AG09319 (cell line): ENCODE results near the gene STIM2.
A peak's percentile ranks its signal among the peaks of the same experiment; 100 is the strongest.
"Not testable (repeated sequence)": the region's sequence is repeated elsewhere in the genome, so short reads cannot be mapped to it uniquely, and the experiment has no call there.

Experiments
- DNase-seq: peaks from one replicate; pipeline ENCODE4 v3.0.0-alpha.2; 2010; ENCODE audit warnings: low read depth; ENCODE audit errors: extremely low read depth
- CTCF ChIP-seq: IDR thresholded peaks from 2 replicates; pipeline ENCODE4 v1.5.1; 2011; ENCODE audit warnings: low read depth, mild to moderate bottlenecking, inconsistent platforms, low read length, moderate library complexity

STIM2 gene

GRCh38 chr4:26891054-26891453 lies 30.4 kb downstream of the STIM2 start:
- no peak for TF ChIP-seq CTCF
- DNase-seq = no peak

GRCh38 chr4:26891867-26892266 lies 31.2 kb downstream of the STIM2 start:
- no peak for DNase-seq
- TF ChIP-seq CTCF = no peak

- no peak for DNase-seq
- no peak for TF ChIP-seq CTCF
Measured at GRCh38 chr4:26892480-26893150, 32.0 kb downstream of the STIM2 start.

- DNase-seq = peak; percentile 8
- no peak for TF ChIP-seq CTCF
Measured at GRCh38 chr4:26893491-26893890, 32.9 kb downstream of the STIM2 start.

DNA sequence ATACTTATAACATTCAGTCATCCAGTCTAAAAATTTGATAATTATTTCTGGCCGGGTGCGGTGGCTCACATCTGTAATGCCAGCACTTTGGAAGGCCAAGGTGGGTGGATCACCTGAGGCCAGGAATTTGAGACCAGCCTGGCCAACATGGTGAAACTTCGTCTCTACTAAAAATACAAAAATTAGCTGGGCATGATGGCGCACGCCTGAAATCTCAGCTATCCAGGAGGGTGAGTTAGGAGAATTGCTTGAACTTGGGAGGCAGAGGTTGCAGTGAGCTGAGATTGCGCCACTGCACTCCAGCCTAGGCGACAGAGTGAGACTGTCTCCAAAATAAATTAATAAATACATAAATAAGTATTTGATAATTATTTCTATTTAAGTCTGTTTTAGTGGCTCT lies 34.2 kb downstream of the STIM2 start:
- DNase-seq = not testable (repeated sequence)

- TF ChIP-seq CTCF = no peak
- no peak for DNase-seq
Measured at GRCh38 chr4:26896636-26897035, 36.0 kb downstream of the STIM2 start.

GRCh38 chr4:26899991-26900390 lies 39.4 kb downstream of the STIM2 start:
- DNase-seq = no peak
- TF ChIP-seq CTCF = no peak

DNA sequence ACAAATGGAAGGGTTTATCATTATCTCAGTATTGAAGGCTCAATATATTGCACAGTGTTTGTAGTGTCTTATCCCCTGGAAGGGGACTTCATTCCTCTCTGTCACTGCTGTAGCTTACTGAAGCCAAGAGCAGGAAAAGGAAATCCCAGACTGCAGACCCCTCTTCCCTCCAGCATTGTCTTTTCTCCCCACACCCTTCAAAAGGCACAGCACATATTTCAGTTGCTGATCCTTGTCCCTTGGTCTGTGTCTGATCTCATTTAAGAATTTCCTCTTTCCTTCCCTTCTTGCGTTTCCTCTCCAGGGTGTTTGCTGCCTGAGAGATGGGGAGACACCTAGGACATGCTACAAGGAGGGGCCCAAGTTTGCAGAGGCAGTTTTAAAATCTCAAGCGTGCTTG lies 40.1 kb downstream of the STIM2 start:
- DNase-seq = no peak
- no peak for TF ChIP-seq CTCF
